Muscle of back (tissue), 11 donors: ENCODE results near the gene TMEM101. TPM values are rescaled to one million over a fixed set of nuclear protein-coding genes. Genes with fewer than 3 reads are reported as not detected.
"Not testable (repeated sequence)": the region's sequence is repeated elsewhere in the genome, so short reads cannot be mapped to it uniquely, and the experiment has no call there.

Experiments used
- DNase-seq, 3 donors: peaks; one replicate each; pipeline versions ENCODE4 v3.0.0 to v3.0.0-alpha.2; 2013
- polyA plus RNA-seq, 10 donors: library from polyadenylated mRNA; unstranded; fragments of 120-200 nt; gene quantifications; one replicate each; pipeline ENCODE4 v1.2.1, GENCODE V29; 2013; ENCODE audit not compliant: insufficient read length in 10 of 10

TMEM101 gene
- polyA plus RNA-seq, 10 donors, result 23.5 to 30.4 (median 26.8) TPM

- no peak for DNase-seq
Measured at GRCh38 chr17:44001461-44001920, 13.3 kb downstream of the TMEM101 start.

GRCh38 chr17:44000871-44001460 lies 13.8 kb downstream of the TMEM101 start:
- DNase-seq, result no peak

GRCh38 chr17:44000141-44000860 lies 14.5 kb downstream of the TMEM101 start:
- DNase-seq, result no peak

DNA sequence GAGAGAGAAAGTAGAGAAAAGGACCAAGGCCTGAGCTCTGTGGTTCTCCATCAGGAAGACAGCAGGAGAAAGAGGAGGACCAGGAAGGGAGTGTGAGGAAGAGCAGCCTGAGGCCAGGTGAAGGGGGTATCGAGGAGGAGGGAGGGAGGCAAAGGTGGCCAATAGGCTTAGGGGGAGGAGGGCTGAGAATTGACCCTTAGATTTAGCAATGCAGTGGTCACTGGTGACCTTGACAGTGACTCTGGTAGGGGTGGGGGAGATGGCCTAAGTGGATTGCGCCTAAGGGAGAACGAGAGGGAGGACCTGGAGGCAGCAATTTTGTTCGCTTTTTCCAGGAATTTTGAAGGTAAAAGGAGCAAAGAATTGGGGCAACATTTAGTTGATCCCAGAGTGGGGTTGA lies 15.7 kb downstream of the TMEM101 start:
- no peak for DNase-seq

DNA sequence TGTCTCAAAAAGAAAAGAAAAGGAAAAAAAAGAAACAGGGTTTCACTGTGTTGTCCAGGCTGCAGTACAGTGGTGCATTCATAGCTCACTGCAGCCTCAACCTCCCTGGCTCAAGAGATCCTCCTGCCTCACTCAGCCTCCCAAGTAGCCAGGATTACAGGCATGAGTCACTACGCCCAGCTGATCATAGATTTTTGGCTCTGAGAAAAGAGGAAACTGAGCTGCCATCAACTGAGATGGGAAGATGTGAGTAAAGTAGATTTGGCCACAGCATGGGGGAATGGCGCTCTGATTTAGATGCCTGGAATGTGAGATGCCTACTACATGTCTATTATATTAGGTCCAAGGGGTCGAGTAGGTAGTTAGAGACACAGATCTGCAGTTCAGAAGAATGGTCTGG lies 16.2 kb downstream of the TMEM101 start:
- peak in 1 of 3 donors; percentile 29 for DNase-seq

DNA sequence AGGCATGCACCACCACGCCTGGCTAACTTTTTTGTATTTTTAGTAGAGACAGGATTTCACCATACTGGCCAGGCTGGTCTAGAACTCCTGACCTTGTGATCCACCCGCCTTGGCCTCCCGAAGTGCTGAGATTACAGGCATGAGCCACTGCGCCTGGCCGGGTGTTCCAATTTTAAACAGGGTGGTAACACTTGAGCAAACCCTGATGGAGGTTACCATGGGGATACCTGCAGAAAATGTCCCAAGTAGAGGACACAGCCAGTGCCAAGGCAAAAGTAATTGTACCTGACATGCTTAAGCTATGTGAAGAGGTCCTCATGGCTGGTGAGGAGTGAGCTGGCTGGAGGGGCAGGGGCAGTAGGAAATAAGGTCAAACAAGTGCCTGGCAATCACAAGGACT lies 17.6 kb downstream of the TMEM101 start:
- not testable (repeated sequence) for DNase-seq

GRCh38 chr17:43995150-43995471 lies 19.7 kb downstream of the TMEM101 start:
- no peak for DNase-seq

DNA sequence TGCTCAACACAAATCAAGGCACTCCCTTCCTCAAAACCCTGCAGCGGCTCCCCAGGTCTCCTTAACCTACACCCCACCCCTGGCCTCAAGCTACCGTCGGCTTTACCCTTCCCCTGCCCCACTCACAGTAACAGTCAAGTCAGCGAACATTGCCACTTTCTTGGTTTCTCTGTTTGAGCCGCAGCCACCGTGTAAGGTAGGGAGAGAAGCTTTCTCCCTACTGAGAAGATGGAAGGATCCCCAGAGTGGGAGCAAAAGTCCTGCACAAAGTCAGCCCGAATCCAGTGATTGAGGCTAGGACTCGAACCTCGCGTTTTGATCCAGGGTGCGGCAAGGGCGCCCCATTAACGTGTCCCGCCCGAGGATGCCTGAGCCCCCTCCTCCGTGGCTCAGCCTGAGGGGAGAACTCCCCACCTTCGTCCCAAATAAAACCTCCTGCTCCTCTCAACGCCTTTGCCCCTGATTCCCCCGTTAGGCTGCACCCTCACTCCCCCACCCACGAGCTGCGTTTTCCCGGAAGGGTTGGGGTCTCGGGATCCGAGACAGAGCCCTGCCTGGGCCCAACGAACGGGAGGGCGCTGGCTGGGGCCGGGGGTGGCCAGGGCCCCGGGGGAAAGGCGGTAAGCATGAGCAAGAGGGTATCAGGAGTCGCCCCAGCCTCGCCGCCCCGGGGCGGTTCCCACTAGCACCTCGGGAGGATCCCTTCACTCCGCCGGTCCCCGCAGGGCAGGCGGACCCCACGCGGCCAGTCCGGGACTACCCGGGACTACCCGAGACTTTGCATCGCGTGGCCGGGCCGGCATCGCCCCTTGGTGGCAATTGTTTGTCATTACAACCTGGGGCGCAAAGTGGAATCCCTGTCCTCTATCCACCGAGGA lies 20.3 kb downstream of the TMEM101 start:
- DNase-seq, result peak in 1 of 3 donors; percentile 64

DNA sequence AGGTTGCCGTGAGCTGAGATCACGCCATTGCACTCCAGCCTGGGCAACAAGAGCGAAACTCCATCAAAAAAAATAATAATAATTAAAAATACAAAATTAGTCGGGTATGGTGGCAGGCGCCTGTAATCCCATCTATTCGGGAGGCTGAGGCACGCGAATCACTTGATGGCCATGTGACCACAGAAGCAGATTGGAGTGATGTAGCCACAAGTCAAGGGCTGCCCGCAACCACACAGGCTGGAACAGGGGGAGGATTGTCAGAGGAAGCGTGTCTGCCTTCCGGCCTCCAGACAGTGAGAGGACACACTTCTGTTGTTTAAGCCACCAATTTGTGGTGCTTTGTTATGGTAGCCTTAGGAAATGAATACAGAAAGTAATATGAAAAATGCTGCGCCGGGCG lies 22.1 kb downstream of the TMEM101 start:
- DNase-seq, result no peak

DNA sequence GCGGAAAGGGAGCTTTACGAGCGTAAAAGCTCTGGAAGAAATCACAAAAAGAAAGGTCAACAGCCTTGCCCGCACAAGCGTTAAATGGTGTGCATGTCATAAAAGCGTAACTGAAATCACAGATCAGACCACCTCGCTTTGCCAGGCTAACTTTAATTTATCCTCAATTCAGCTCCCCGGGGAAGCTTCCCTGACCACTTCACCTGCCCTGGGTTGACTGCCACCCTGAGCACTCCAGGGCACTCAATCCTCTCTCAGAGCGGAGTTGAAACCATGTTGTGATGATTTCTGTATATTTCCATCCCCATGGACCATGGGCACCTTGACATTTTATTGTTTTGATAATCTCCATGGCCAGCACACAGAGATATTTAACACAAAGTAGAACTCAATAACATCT lies 26.5 kb downstream of the TMEM101 start:
- DNase-seq, result no peak

GRCh38 chr17:43987131-43988021 lies 27.4 kb downstream of the TMEM101 start:
- DNase-seq, result no peak

DNA sequence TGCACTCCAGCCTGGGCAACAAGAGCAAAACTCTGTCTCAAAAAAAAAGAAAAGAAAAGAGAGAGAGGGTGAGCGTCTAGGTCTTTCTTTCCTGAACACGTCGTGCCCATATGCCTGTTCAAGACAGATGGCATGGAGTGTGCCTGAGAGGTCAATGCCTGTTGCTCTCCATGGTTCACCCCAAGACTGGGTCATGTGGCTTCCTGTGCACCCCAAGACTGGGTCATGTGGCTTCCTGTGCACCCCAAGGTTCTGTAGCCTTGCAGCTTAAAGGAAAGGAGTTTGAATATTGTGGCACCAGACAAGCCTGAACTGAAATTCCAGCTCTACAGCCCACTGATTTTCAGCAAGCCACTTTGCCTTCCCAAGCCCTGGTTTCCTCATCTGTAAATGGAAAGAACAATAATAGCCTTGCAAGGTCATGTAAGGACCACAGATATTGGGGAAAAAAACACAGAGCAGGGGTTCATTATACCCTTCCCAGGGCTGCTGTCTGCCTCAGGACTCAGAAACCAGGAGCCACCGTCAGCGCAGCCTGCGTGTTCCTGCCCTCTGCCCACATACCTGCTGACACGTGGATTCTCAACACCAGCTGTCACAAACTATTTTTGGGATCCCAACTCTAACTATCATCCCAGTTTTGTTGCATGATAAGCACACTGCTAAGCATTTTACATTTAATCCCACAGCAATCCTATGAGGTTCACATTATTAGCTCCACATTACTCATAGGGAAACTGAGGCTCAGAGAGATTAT lies 28.4 kb downstream of the TMEM101 start:
- DNase-seq, result no peak

DNA sequence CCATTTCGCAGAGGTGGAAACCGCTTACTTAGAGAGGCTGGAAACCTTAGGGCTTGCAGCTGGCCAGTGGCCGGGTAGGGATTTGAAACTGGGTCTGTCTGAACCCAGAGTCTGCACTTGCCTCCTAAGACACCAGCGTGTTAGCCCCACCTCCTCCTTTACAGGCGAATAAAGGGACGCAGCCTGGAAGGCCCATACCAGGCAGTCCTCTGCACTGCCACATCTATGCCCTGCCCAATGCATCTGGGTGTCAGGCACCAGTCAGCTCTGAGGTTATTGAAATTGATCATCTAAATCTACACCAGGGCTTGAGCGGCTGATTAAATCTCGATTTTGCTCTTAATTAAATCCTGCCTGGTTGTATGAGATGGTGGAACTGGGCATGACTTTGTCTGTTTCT lies 30.2 kb downstream of the TMEM101 start:
- no peak for DNase-seq

- peak in 1 of 3 donors; percentile 53 for DNase-seq
Measured at GRCh38 chr17:43983515-43984411, 31.0 kb downstream of the TMEM101 start.

DNA sequence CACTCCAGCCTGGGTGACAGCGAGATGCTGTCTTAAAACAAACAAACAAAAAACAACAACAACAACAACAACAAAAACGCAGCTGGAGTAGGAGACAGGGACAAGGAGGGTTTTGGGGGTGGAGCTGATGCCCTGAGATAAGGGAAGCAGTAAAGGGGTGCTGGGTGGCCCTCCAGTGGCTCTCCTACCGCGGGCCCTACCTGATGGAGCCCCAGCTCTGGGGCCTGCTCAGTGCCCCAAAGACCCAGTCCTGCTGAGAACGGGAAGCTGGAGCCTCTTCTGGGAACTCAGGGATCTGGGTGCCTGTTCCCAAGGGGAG lies 31.6 kb downstream of the TMEM101 start:
- no peak for DNase-seq

DNA sequence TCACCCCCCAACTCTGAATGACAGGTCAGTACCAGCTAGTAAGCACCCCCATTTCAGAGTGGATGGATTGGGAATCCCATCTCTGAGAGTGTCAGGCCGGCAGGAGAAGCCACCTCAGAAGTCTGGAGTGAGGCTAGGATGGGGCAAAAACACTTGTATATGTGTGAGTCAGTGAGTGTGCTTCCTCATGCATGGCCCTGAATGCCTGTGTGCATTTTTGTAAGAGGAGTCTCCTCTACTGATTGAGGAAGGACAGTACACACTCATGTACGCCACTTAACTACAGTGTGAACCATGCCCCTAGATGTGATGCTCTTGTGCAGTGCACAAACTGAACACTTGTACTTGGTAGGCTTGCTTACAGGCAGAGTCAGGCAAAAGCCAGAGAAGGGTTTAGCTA lies 32.6 kb downstream of the TMEM101 start:
- DNase-seq, result no peak

- no peak for DNase-seq
Measured at GRCh38 chr17:43979671-43980070, 35.1 kb downstream of the TMEM101 start.

DNA sequence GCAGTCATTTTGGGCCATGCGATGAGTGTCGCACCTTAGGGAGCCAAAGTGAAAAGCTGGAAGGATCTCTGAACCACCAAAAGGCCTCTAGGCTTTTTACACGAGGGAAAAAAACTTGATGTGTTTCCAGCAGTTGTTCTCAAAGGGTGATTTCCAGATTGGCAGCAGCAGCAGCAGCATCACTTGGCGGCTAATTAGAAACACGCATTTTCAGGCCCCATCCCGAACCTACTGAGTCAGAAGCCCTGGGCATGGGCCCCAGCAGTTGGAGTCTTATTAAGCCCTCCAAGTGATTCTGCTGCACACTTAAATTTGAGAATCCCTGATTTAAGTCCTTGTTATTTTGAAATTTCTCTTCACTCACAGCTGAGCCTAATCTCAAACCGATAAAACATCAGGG lies 35.8 kb downstream of the TMEM101 start:
- DNase-seq, result no peak

DNA sequence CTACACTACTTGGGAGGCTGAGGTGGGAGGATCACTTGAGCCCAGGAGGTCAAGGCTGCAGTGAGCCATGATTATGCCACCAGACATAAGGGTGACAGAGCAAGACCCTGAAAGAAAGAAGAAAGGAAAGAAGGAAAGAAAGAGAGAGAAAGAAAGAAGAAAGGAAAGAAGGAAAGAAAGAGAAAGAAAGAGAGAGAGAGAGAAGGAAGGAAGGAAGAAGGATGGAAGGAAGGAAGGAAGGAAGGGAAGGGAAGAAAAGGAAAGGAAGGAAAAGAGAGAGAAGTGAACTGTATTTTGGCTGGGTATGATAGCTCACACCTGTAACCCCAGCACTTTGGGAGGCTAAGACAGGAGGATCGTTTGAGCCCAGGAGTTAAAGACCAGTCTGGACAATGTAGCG lies 36.7 kb downstream of the TMEM101 start:
- DNase-seq, result no peak
